Type B pancreatic cell (in vitro differentiated cells): ENCODE data around the gene MFSD6. TPM values are rescaled to one million over a fixed set of nuclear protein-coding genes. Genes with fewer than 3 reads are reported as not detected.
"Not testable (repeated sequence)": the region's sequence is repeated elsewhere in the genome, so short reads cannot be mapped to it uniquely, and the experiment has no call there.

Source experiments
- DNase-seq: peaks from one replicate; pipeline ENCODE4 v3.0.0; 2021; ENCODE audit warnings: mixed read lengths; ENCODE audit not compliant: unreplicated experiment; ENCODE audit errors: extremely low spot score
- H3K27ac Mint-ChIP-seq: 2 replicates; pipeline ENCODE4 v1.8.0; 2021; ENCODE audit warnings: mild to moderate bottlenecking, mixed read lengths
- H3K27me3 Mint-ChIP-seq: 2 replicates; pipeline ENCODE4 v1.8.0; 2021; ENCODE audit warnings: mixed read lengths
- H3K36me3 Mint-ChIP-seq: 2 replicates; pipeline ENCODE4 v1.8.0; 2021; ENCODE audit warnings: mixed read lengths
- H3K4me1 Mint-ChIP-seq: one replicate; pipeline ENCODE4 v1.8.0; 2021; ENCODE audit warnings: mixed read lengths; ENCODE audit not compliant: unreplicated experiment
- H3K4me3 Mint-ChIP-seq: 2 replicates; pipeline ENCODE4 v1.8.0; 2021; ENCODE audit warnings: mild to moderate bottlenecking, mixed read lengths
- H3K9me3 Mint-ChIP-seq: 2 replicates; pipeline ENCODE4 v1.8.0; 2021; ENCODE audit warnings: mixed read lengths
- total RNA-seq: library from RNA; stranded (reverse); gene quantifications from 2 replicates; pipeline ENCODE4 v1.2.1, GENCODE V29; 2021; ENCODE audit warnings: low replicate concordance
- TF ChIP-seq, protein P1 (sequence below): fragments of 200-600 bp; sonication (generic); conservative IDR thresholded peaks from 2 replicates; pipeline ENCODE4 v1.5.0; 2021; ENCODE audit warnings: antibody characterized with exemption, mild to moderate bottlenecking

MFSD6 gene
- total RNA-seq, 1 donor from 2014 or later, result 15.2 TPM

- Mint-ChIP-seq H3K9me3 (no peaks in the 10 kb centered on the region), H3K36me3 (peaks cover 5% of the 10 kb centered on the region), H3K4me3 (no peak overlapping the region), H3K4me1 (peaks cover 13% of the 10 kb centered on the region), H3K27ac (no peak overlapping the region), H3K27me3 (no peaks in the 10 kb centered on the region)
- TF ChIP-seq, protein P1, sequence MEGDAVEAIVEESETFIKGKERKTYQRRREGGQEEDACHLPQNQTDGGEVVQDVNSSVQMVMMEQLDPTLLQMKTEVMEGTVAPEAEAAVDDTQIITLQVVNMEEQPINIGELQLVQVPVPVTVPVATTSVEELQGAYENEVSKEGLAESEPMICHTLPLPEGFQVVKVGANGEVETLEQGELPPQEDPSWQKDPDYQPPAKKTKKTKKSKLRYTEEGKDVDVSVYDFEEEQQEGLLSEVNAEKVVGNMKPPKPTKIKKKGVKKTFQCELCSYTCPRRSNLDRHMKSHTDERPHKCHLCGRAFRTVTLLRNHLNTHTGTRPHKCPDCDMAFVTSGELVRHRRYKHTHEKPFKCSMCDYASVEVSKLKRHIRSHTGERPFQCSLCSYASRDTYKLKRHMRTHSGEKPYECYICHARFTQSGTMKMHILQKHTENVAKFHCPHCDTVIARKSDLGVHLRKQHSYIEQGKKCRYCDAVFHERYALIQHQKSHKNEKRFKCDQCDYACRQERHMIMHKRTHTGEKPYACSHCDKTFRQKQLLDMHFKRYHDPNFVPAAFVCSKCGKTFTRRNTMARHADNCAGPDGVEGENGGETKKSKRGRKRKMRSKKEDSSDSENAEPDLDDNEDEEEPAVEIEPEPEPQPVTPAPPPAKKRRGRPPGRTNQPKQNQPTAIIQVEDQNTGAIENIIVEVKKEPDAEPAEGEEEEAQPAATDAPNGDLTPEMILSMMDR, result no peak
- DNase-seq, result no peak
Measured at GRCh38 chr2:190504912-190505311, 96.8 kb downstream of the MFSD6 start.

- Mint-ChIP-seq H3K36me3 (peaks cover 7% of the 10 kb centered on the region), H3K27ac (no peak overlapping the region), H3K9me3 (no peaks in the 10 kb centered on the region), H3K4me3 (no peak overlapping the region), H3K4me1 (peaks cover 13% of the 10 kb centered on the region), H3K27me3 (no peaks in the 10 kb centered on the region)
- TF ChIP-seq, protein P1, result no peak
- DNase-seq, result no peak
Measured at GRCh38 chr2:190505696-190506095, 97.5 kb downstream of the MFSD6 start.

GRCh38 chr2:190506666-190507065 is 98.5 kb downstream of the MFSD6 start:
- peaks cover 13% of the 10 kb centered on the region for H3K4me1 Mint-ChIP-seq
- DNase-seq, result no peak
- TF ChIP-seq, protein P1, result no peak
- H3K27ac Mint-ChIP-seq, result no peak overlapping the region
- no peaks in the 10 kb centered on the region for H3K9me3 Mint-ChIP-seq
- H3K4me3 Mint-ChIP-seq, result no peak overlapping the region
- peaks cover 7% of the 10 kb centered on the region for H3K36me3 Mint-ChIP-seq
- no peaks in the 10 kb centered on the region for H3K27me3 Mint-ChIP-seq

GRCh38 chr2:190507135-190507534 is 99.0 kb downstream of the MFSD6 start:
- no peak for DNase-seq
- no peak overlapping the region for H3K4me3 Mint-ChIP-seq
- H3K9me3 Mint-ChIP-seq, result no peaks in the 10 kb centered on the region
- peaks cover 7% of the 10 kb centered on the region for H3K36me3 Mint-ChIP-seq
- peaks cover 12% of the 10 kb centered on the region for H3K4me1 Mint-ChIP-seq
- H3K27me3 Mint-ChIP-seq, result no peaks in the 10 kb centered on the region
- TF ChIP-seq, protein P1, result no peak
- H3K27ac Mint-ChIP-seq, result no peak overlapping the region

DNA sequence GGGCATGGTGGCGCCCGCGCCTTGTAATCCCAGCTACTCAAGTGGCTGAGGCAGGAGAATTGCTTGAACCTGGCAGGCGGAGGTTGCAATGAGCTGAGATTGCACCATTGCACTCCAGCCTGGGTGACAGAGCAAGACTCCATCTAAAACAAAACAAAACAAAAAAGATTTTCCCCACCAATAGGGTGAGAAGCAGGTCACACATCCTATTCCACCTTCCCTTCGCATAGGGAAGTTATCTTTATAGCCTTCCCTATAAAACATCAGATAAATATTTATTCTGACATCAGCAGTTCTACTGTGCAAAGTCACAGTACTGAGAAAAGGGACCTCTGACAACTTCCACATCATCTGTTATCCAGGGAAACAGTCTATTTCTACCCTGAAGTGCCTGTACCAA is 101.7 kb downstream of the MFSD6 start:
- not testable (repeated sequence) for H3K9me3 Mint-ChIP-seq, DNase-seq, H3K4me3 Mint-ChIP-seq, H3K4me1 Mint-ChIP-seq, H3K27me3 Mint-ChIP-seq, H3K27ac Mint-ChIP-seq
- peaks cover 14% of the 10 kb centered on the region for H3K36me3 Mint-ChIP-seq

DNA sequence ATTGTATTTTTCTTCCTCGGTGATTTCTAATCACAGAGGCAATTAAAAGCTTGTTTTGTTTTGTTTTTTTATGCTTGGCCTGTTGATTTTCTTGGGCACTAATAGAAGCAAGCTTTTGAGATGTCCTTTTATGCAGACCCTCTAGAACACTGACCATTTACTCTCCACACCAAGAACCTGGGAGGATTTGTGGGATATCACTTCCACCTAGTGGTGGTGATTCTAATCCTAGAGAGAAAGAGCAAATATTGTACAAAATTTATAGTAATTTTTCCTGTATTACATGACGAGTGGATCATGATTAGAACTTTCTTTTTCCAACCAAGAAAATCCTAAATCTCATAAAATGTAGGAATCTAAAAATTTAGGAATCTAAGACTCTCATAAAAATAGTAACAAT is 102.9 kb downstream of the MFSD6 start:
- Mint-ChIP-seq H3K9me3 (no peaks in the 10 kb centered on the region), H3K27me3 (peaks cover 3% of the 10 kb centered on the region), H3K27ac (no peak overlapping the region), H3K4me3 (no peak overlapping the region), H3K4me1 (peaks cover 6% of the 10 kb centered on the region), H3K36me3 (peaks cover 14% of the 10 kb centered on the region)
- TF ChIP-seq, protein P1, result peak; percentile 75
- DNase-seq, result no peak
